Measurements from ENCODE around the gene TIGD7. TPM values are rescaled to one million over a fixed set of nuclear protein-coding genes. Genes with fewer than 3 reads are reported as not detected.

The TIGD7 gene
- total and polyA plus RNA-seq, 4 donors = 2.9 to 11.5 (median 3.9) TPM

GRCh38 chr16:3295209-3295608 is 10.0 kb downstream of the TIGD7 start:
- peaks cover 21 to 43% (median 33%) of the 10 kb centered on the region in 4 donors for H3K36me3 ChIP-seq (ENCODE audit: control insufficient read depth in 4 of 4, insufficient read depth in 4 of 4, low read length in 4 of 4)
- no peak overlapping the region for H3K9ac ChIP-seq (ENCODE audit: insufficient read depth in 1 of 2, low read length in 2 of 2)
- DNase-seq (no peak), ATAC-seq (ENCODE audit: insufficient read depth, low FRiP score) (no peak)
- TF ChIP-seq CTCF (IDR thresholded peaks at IDR 0.05; ENCODE audit: control extremely low read depth, extremely low read depth) = no peak
- H3K27ac ChIP-seq (ENCODE audit: low read depth in 1 of 2, low read length in 1 of 2) = no peak overlapping the region
- H3K4me1 ChIP-seq (ENCODE audit: control insufficient read depth in 5 of 5, insufficient read depth in 5 of 5, low read length in 5 of 5) = no peaks in the 10 kb centered on the region
- no peak overlapping the region for H3K4me3 ChIP-seq
- H3K27me3 ChIP-seq (ENCODE audit: control insufficient read depth in 3 of 3, insufficient read depth in 3 of 3, low read length in 2 of 3) = no peaks in the 10 kb centered on the region
- H3K9me3 ChIP-seq (ENCODE audit: control insufficient read depth in 4 of 4, insufficient read depth in 3 of 4, low read length in 3 of 4) = peaks cover 0 to 58% (median 39%) of the 10 kb centered on the region in 4 donors
- 38 to 43% methylated on average over 41 to 45 of the region's 45 CpGs for WGBS, 2 donors

- H3K9ac ChIP-seq (ENCODE audit: insufficient read depth in 1 of 2, low read length in 2 of 2) = no peak overlapping the region
- TF ChIP-seq CTCF (IDR thresholded peaks at IDR 0.05; ENCODE audit: control extremely low read depth, extremely low read depth) = no peak
- H3K4me1 ChIP-seq (ENCODE audit: control insufficient read depth in 5 of 5, insufficient read depth in 5 of 5, low read length in 5 of 5) = no peaks in the 10 kb centered on the region
- no peak overlapping the region for H3K27ac ChIP-seq (ENCODE audit: low read depth in 1 of 2, low read length in 1 of 2)
- ATAC-seq (ENCODE audit: insufficient read depth, low FRiP score) (no peak), DNase-seq (no peak)
- H3K27me3 ChIP-seq (ENCODE audit: control insufficient read depth in 3 of 3, insufficient read depth in 3 of 3, low read length in 2 of 3) = no peaks in the 10 kb centered on the region
- no peak overlapping the region for H3K4me3 ChIP-seq
- peaks cover 35 to 53% (median 45%) of the 10 kb centered on the region in 4 donors for H3K36me3 ChIP-seq (ENCODE audit: control insufficient read depth in 4 of 4, insufficient read depth in 4 of 4, low read length in 4 of 4)
- 98% methylated on average over 3 of the region's 3 CpGs for WGBS, 2 donors
- H3K9me3 ChIP-seq (ENCODE audit: control insufficient read depth in 4 of 4, insufficient read depth in 3 of 4, low read length in 3 of 4) = peaks cover 0 to 64% (median 53%) of the 10 kb centered on the region in 4 donors
Measured at GRCh38 chr16:3292604-3293003, 12.6 kb downstream of the TIGD7 start.

- Histone ChIP-seq H3K4me1 (ENCODE audit: control insufficient read depth in 5 of 5, insufficient read depth in 5 of 5, low read length in 5 of 5) (peaks cover 0 to 5% (median 2%) of the 10 kb centered on the region in 5 donors), H3K9me3 (ENCODE audit: control insufficient read depth in 4 of 4, insufficient read depth in 3 of 4, low read length in 3 of 4) (peaks cover 0 to 69% (median 54%) of the 10 kb centered on the region in 4 donors), H3K36me3 (ENCODE audit: control insufficient read depth in 4 of 4, insufficient read depth in 4 of 4, low read length in 4 of 4) (peaks cover 45 to 73% (median 58%) of the 10 kb centered on the region in 4 donors), H3K27me3 (ENCODE audit: control insufficient read depth in 3 of 3, insufficient read depth in 3 of 3, low read length in 2 of 3) (no peaks in the 10 kb centered on the region), H3K4me3 (no peak overlapping the region), H3K27ac (ENCODE audit: low read depth in 1 of 2, low read length in 1 of 2) (no peak overlapping the region), H3K9ac (ENCODE audit: insufficient read depth in 1 of 2, low read length in 2 of 2) (no peak overlapping the region)
- TF ChIP-seq CTCF (IDR thresholded peaks at IDR 0.05; ENCODE audit: control extremely low read depth, extremely low read depth) = no peak
- WGBS, 2 donors = 98 to 99% methylated on average over 16 of the region's 16 CpGs
- ATAC-seq (ENCODE audit: insufficient read depth, low FRiP score) (no peak), DNase-seq (no peak)
Measured at GRCh38 chr16:3289998-3290673, 15.1 kb downstream of the TIGD7 start.
